GM12878 (cell line): Measurements from ENCODE around the gene PAX4. TPM values are rescaled to one million over a fixed set of nuclear protein-coding genes. Genes with fewer than 3 reads are reported as not detected.
A peak's percentile ranks its signal among the peaks of the same experiment; 100 is the strongest.

Source experiments
- BCLAF1 ChIP-seq: fragments of 450-650 bp; IDR thresholded peaks from 2 replicates; pipeline ENCODE4 v1.6.1; 2017; ENCODE audit warnings: antibody characterized with exemption, mild to moderate bottlenecking, moderate library complexity
- BRCA1 ChIP-seq: IDR thresholded peaks from 2 replicates; pipeline ENCODE4 v1.6.1; 2011; ENCODE audit warnings: low read depth, low read length, improper control_type of control experiment
- ELK1 ChIP-seq: IDR thresholded peaks from 2 replicates; pipeline ENCODE4 v1.6.1; 2012; ENCODE audit warnings: low read depth, low read length, improper control_type of control experiment
- EP300 ChIP-seq, 2 experiments: fragments of 150-350 bp in 1 of 2; IDR thresholded peaks; 2 replicates each; pipeline ENCODE4 v1.6.1; 2011 to 2012; ENCODE audit warnings: low read depth in 2 of 2, low read length in 2 of 2, borderline replicate concordance in 1 of 2, improper control_type of control experiment in 1 of 2, inconsistent platforms in 1 of 2; ENCODE audit not compliant: control insufficient read depth in 1 of 2
- ESRRA ChIP-seq: IDR thresholded peaks from 2 replicates; pipeline ENCODE4 v1.6.1; 2012; ENCODE audit warnings: mild to moderate bottlenecking, low read length, improper control_type of control experiment
- EZH2 ChIP-seq: IDR thresholded peaks from 2 replicates; pipeline ENCODE4 v1.6.1; 2012; ENCODE audit warnings: low read depth, mild to moderate bottlenecking, control low read depth, inconsistent platforms, low read length, borderline replicate concordance; ENCODE audit not compliant: control insufficient read depth
- IRF4 ChIP-seq: IDR thresholded peaks from 2 replicates; pipeline ENCODE4 v1.6.1; 2011; ENCODE audit warnings: low read depth, low read length
- LARP7 ChIP-seq: fragments of 450-650 bp; IDR thresholded peaks from 2 replicates; pipeline ENCODE4 v1.6.1; 2017; ENCODE audit warnings: mild to moderate bottlenecking
- MYB ChIP-seq: fragments of 150-350 bp; IDR thresholded peaks from 2 replicates; pipeline ENCODE4 v1.6.1; 2014; ENCODE audit warnings: mild to moderate bottlenecking, low read depth, low read length, borderline replicate concordance
- NFYB ChIP-seq: IDR thresholded peaks from 2 replicates; pipeline ENCODE4 v1.6.1; 2011; ENCODE audit warnings: low read depth, mild to moderate bottlenecking, low read length, improper control_type of control experiment, moderate library complexity; ENCODE audit not compliant: insufficient read depth
- PML ChIP-seq: IDR thresholded peaks from 2 replicates; pipeline ENCODE4 v1.6.1; 2012; ENCODE audit warnings: low read length, inconsistent platforms
- SPI1 ChIP-seq: IDR thresholded peaks from 2 replicates; pipeline ENCODE4 v1.6.1; 2011; ENCODE audit warnings: low read depth, mild to moderate bottlenecking, low read length, moderate library complexity, borderline replicate concordance; ENCODE audit not compliant: insufficient read depth
- SREBF1 ChIP-seq: IDR thresholded peaks from 2 replicates; pipeline ENCODE4 v1.6.1; 2012; ENCODE audit warnings: mild to moderate bottlenecking, low read length
- ZNF384 ChIP-seq: IDR thresholded peaks from 2 replicates; pipeline ENCODE4 v1.6.1; 2012; ENCODE audit warnings: low read depth, mild to moderate bottlenecking, low read length, improper control_type of control experiment, borderline replicate concordance
- polyA plus RNA-seq, 11 experiments: library from polyadenylated mRNA; depleted of rRNA in 4 of 11; unstranded in 6 of 11; stranded (reverse) in 5 of 11; fragments of >200 nt; fragmentation: Nextera tagmentation in 4 of 11; fragmentation: Illumina TruSeq in 1 of 11; extraction: Ambion mirVana in 4 of 11; extraction: Trizol in 1 of 11; gene quantifications; 1 replicate in 1 of 11; 2 replicates in 10 of 11; pipeline versions ENCODE4 v1.2.1 to v1.2.3, GENCODE V29; 2011 to 2016; ENCODE audit warnings: inconsistent platforms in 2 of 11, missing spikeins in 2 of 11, low read depth in 1 of 11
- total RNA-seq, 4 experiments: library from RNA; depleted of rRNA in 3 of 4; stranded (reverse); fragments of >200 nt in 3 of 4; fragmentation: Illumina TruSeq in 1 of 4; extraction: Trizol in 1 of 4; gene quantifications; 2 replicates each; pipeline versions ENCODE4 v1.2.1 to v1.2.3, GENCODE V29; 2013 to 2021
- TF ChIP-seq, protein P1 (sequence below): fragments of 450-650 bp; IDR thresholded peaks from 2 replicates; pipeline ENCODE4 v1.6.1; 2017; ENCODE audit warnings: mild to moderate bottlenecking, moderate library complexity
- TF ChIP-seq, protein P2 (sequence below): fragments of 450-650 bp; formaldehyde crosslinking; IDR thresholded peaks from 2 replicates; pipeline ENCODE4 v1.4.0; 2020; ENCODE audit warnings: mild to moderate bottlenecking, moderate library complexity

Gene PAX4
- total and polyA plus RNA-seq, 10 of the 15 experiments (the other 5 are each of a cell fraction or from before 2014, with no cell fraction given) = 0.27 TPM; not detected in 9

- TF ChIP-seq, protein P1, sequence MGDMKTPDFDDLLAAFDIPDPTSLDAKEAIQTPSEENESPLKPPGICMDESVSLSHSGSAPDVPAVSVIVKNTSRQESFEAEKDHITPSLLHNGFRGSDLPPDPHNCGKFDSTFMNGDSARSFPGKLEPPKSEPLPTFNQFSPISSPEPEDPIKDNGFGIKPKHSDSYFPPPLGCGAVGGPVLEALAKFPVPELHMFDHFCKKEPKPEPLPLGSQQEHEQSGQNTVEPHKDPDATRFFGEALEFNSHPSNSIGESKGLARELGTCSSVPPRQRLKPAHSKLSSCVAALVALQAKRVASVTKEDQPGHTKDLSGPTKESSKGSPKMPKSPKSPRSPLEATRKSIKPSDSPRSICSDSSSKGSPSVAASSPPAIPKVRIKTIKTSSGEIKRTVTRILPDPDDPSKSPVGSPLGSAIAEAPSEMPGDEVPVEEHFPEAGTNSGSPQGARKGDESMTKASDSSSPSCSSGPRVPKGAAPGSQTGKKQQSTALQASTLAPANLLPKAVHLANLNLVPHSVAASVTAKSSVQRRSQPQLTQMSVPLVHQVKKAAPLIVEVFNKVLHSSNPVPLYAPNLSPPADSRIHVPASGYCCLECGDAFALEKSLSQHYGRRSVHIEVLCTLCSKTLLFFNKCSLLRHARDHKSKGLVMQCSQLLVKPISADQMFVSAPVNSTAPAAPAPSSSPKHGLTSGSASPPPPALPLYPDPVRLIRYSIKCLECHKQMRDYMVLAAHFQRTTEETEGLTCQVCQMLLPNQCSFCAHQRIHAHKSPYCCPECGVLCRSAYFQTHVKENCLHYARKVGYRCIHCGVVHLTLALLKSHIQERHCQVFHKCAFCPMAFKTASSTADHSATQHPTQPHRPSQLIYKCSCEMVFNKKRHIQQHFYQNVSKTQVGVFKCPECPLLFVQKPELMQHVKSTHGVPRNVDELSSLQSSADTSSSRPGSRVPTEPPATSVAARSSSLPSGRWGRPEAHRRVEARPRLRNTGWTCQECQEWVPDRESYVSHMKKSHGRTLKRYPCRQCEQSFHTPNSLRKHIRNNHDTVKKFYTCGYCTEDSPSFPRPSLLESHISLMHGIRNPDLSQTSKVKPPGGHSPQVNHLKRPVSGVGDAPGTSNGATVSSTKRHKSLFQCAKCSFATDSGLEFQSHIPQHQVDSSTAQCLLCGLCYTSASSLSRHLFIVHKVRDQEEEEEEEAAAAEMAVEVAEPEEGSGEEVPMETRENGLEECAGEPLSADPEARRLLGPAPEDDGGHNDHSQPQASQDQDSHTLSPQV = no peak
- 0 out of 2 replicates have a peak, but pooled peaks have one; percentile 59 for TF ChIP-seq PML
- TF ChIP-seq EP300 (IDR thresholded peaks at IDR 0.05; ENCODE audit: borderline replicate concordance in 1 of 2, control insufficient read depth in 1 of 2, low read depth in 2 of 2, low read length in 2 of 2) = no peak
- TF ChIP-seq ZNF384 = no peak
- no peak for TF ChIP-seq BRCA1
- TF ChIP-seq LARP7 = peak; percentile 88
- no peak for TF ChIP-seq EZH2
- TF ChIP-seq SREBF1 = no peak
- no peak for TF ChIP-seq BCLAF1
- no peak for TF ChIP-seq NFYB
- TF ChIP-seq MYB = no peak
- peak; percentile 59; the same call in 1 of the 2 replicates for TF ChIP-seq ELK1
- TF ChIP-seq ESRRA = 0 out of 2 replicates have a peak, but pooled peaks have one; percentile 13
- TF ChIP-seq, protein P2, sequence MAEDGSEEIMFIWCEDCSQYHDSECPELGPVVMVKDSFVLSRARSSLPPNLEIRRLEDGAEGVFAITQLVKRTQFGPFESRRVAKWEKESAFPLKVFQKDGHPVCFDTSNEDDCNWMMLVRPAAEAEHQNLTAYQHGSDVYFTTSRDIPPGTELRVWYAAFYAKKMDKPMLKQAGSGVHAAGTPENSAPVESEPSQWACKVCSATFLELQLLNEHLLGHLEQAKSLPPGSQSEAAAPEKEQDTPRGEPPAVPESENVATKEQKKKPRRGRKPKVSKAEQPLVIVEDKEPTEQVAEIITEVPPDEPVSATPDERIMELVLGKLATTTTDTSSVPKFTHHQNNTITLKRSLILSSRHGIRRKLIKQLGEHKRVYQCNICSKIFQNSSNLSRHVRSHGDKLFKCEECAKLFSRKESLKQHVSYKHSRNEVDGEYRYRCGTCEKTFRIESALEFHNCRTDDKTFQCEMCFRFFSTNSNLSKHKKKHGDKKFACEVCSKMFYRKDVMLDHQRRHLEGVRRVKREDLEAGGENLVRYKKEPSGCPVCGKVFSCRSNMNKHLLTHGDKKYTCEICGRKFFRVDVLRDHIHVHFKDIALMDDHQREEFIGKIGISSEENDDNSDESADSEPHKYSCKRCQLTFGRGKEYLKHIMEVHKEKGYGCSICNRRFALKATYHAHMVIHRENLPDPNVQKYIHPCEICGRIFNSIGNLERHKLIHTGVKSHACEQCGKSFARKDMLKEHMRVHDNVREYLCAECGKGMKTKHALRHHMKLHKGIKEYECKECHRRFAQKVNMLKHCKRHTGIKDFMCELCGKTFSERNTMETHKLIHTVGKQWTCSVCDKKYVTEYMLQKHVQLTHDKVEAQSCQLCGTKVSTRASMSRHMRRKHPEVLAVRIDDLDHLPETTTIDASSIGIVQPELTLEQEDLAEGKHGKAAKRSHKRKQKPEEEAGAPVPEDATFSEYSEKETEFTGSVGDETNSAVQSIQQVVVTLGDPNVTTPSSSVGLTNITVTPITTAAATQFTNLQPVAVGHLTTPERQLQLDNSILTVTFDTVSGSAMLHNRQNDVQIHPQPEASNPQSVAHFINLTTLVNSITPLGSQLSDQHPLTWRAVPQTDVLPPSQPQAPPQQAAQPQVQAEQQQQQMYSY (CRISPR knock-in tag) = no peak
- TF ChIP-seq SPI1 = no peak
- no peak for TF ChIP-seq IRF4
Observed at GRCh38 chr7:127585044-127585953, 32.6 kb downstream of the PAX4 start, which contains the start of gene GCC1 (continued).
